ENCODE data around the gene EML2.
"Not testable (repeated sequence)": the region's sequence is repeated elsewhere in the genome, so short reads cannot be mapped to it uniquely, and the experiment has no call there.

The EML2 gene

GRCh38 chr19:45615795-45616703 lies 23.1 kb downstream of the EML2 start:
- DNase-seq = peak; percentile 88

DNA sequence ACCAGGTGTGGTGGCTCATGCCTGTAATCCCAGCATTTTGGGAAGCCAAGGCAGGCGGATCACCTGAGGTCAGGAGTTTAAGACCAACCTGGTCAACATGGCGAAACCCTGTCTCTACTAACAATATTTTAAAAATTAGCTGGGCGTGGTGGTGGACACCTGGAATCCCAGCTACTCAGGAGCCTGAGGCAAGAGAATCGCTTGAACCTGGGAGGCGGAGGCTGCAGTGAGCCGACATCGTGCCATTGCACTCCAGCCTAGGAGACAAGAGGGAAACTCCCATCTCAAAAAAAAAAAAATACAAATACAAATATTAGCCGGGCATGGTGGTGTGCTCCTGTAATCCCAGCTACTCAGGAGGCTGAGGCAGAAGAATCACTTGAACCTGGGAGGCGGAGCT lies 24.1 kb downstream of the EML2 start:
- not testable (repeated sequence) for DNase-seq

DNA sequence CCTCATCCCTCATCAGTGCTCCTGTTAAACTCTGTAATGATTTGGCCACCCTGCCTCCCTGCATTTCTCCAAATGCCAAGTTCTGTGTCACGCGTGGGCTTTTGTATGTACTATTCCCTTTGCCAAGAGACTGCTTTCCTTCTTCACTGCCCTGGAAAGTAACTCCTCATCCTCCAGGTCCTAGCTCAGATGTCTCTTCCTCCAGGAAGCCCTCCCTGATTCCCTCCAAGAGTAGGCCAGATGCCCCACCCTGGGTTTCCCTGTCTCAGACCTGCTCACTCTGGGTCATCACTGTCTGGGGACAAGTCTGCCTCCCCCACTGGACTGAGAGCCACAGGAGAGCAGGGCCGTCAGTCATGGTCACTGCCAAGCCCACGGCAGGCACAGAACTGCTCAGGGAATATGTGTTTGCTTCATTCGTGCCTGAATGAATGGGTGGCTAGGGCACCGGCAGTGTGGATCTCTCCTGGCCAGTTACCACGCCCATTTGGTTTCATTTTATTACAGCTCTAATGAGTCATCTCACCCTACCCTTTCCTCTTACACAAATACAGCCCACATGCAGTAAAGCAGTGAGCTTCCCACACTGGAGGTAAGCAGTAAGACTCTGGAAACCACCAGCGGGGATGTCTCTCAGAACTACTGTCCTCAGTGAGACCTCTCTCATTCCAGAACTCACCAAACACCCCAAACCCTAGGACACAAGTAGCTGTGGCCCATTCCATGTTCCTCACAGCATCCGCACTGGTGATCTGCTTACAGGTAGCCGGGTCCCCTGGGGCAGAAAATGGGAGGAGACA lies 25.1 kb downstream of the EML2 start:
- DNase-seq = peak; percentile 68

GRCh38 chr19:45608948-45609347 lies 30.2 kb downstream of the EML2 start:
- no peak for DNase-seq

- DNase-seq = peak; percentile 80
Measured at GRCh38 chr19:45607071-45608029, 31.8 kb downstream of the EML2 start.

- DNase-seq = no peak
Measured at GRCh38 chr19:45601524-45602374, 37.4 kb downstream of the EML2 start, which contains the start of gene GPR4. GPR4 (minus strand) TSS chr19:45602212; CDS start chr19:45591866, 10,346 bp downstream.

GRCh38 chr19:45601115-45601514 lies 38.1 kb downstream of the EML2 start:
- DNase-seq = no peak

- no peak for DNase-seq
Measured at GRCh38 chr19:45600340-45600885, 38.8 kb downstream of the EML2 start.

DNA sequence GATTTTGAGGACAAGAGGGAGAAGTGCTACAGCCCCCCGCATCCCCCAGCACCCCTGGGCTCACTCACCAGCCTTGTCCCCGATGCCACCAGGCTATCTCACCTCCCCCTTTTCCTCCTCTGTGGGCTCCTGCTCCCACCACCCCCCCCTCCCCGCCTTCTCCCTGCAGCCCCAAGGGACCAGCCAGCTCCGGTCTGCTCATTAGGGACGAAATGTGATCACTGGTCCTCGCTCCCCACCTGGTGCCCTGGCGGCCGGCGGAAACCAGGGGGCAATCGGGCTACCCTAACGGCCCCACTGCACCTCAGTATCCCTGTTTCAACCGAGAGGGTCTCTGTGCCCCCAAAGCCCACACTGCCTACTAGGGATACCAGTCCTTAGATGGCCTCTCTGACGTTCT lies 39.9 kb downstream of the EML2 start:
- DNase-seq = no peak

DNA sequence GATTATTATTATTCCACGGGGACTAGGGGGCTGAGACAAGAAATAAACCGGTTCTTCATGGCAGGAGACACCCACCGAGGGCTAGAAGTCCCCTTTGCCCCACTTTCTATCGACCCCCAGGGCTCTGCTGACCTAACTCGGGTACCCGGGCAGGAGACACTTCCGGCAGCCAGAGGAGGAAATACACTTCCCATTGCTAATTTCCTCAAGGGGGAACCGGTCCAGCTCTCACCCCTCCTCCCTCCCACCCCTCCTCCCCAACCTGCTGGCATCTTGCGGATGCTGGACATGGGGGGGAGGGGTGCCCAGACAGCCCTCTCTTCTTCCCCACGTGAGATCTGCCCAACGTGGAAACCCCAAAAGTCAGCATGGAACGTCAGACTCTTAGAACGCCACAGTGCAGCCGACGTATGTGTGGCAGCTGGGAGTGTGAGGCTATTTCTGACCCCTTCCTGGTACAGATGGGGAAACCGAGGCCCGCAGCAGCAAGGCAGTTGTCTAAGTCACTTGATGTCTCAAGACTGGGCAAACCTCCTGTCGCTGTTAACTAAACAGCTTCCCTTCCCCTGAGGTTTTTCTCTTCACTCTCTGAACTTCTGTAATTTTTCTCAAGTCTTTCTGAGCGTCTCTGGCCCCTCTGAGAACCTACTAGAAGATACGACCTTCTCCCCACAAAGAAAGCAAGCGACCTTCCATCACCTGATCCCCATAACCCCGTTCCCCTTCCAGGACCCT lies 40.8 kb downstream of the EML2 start:
- DNase-seq = no peak

- DNase-seq = no peak
Measured at GRCh38 chr19:45597425-45598111, 41.6 kb downstream of the EML2 start.

- no peak for DNase-seq
Measured at GRCh38 chr19:45595814-45596213, 43.4 kb downstream of the EML2 start.

GRCh38 chr19:45593520-45593919 lies 45.7 kb downstream of the EML2 start:
- DNase-seq = no peak

- DNase-seq = no peak
Measured at GRCh38 chr19:45592366-45592765, 46.8 kb downstream of the EML2 start.

DNA sequence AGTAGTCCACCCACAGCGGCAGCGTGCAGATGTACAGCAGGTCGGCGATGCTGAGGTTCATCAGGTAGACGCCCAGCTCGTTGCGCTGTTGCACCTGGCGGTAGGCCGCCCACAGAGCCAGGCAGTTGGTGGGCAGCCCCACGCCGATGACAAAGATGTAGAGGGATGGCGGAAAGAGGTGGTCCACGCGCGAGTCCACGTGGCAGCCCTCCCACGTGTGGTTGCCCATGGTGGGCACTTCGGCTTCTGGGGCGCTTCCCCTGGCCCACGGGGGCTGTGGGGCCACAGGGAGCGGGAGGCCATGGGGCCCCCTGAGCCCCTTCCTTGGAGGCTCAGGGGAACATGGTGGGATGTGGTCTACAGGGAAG lies 47.6 kb downstream of the EML2 start:
- DNase-seq = no peak

GRCh38 chr19:45591004-45591637 lies 48.1 kb downstream of the EML2 start:
- peak; percentile 70 for DNase-seq

DNA sequence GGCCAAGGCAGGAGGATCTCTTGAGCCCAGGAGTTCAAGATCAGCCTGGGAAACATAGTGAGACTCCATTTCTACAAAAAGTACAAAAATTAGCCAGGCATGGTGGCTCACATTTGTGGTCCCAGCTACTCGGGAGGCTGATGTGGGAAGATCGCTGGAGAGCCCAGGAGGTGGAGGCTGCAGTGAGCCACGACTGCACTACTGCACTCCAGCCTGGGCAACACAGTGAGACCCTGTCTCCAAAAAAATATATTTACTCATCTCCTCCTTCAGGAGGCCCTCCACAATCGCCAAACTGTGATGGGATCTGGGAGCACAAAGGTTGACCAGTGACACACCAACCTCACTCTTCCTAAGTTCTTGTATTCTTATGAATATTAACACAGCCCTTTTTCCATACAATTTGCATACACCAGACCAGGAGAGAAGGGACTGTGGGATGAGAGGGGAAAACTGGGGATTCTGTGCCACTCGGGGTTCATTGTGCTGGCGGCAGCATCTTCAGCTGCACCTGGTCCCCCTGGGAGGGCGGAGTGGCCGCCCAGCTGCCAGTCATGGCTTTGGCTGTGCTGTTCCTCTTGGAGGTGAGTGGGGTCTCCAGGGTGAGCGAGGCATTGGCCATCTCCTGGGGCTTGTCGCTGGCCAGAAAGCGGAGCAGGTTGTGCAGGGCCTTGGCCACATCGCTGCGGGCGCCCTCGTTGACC lies 48.7 kb downstream of the EML2 start:
- no peak for DNase-seq

GRCh38 chr19:45589768-45590167 lies 49.4 kb downstream of the EML2 start:
- no peak for DNase-seq

DNA sequence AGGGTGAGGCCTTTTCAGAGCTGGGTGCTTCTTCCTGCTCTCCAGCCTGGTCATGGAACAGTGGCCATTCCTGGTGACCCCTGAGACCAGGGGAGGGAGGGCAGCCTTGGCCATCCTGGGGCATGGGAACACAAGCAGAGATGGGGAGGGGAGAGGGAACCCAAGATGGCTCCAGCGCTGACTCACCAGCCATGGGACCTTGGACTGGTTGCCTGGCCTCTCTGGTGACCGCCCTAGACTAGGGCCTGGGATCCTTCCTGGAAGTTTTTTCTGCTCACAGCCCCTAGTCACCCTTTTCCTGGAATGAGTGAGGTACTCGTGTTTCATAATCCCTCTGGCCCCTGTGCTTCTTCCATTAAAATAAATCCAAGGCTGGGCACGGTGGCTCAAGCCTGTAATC lies 51.3 kb downstream of the EML2 start:
- no peak for DNase-seq
